Measurements from ENCODE around the gene HEPHL1.

HEPHL1 gene

DNA sequence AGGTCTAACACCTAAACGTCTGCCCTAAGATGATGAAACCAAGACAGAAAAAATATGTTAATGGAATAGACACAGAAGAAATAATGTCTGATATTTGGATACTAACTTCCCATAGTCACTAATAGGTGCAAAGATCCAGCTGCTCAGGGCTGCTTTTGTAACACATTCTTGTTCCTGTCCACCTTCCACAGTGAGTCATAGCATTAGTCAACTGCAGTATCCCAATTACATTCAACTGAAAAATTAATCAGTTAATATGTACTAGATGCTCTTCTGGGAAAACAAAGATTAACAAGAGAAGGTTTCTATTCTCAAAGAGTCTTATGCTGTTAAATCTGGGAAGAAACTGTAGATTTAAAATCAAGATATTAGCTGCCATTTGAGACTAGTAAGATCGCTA is 47.6 kb downstream of the HEPHL1 start:
- TF ChIP-seq, protein P1, sequence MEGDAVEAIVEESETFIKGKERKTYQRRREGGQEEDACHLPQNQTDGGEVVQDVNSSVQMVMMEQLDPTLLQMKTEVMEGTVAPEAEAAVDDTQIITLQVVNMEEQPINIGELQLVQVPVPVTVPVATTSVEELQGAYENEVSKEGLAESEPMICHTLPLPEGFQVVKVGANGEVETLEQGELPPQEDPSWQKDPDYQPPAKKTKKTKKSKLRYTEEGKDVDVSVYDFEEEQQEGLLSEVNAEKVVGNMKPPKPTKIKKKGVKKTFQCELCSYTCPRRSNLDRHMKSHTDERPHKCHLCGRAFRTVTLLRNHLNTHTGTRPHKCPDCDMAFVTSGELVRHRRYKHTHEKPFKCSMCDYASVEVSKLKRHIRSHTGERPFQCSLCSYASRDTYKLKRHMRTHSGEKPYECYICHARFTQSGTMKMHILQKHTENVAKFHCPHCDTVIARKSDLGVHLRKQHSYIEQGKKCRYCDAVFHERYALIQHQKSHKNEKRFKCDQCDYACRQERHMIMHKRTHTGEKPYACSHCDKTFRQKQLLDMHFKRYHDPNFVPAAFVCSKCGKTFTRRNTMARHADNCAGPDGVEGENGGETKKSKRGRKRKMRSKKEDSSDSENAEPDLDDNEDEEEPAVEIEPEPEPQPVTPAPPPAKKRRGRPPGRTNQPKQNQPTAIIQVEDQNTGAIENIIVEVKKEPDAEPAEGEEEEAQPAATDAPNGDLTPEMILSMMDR (IDR thresholded peaks at IDR 0.05; ENCODE audit: insufficient read depth, low read depth, low read length, missing control alignments) = no peak
- peak; percentile 75 for DNase-seq (ENCODE audit: low read depth)
- H3K4me3 ChIP-seq (ENCODE audit: low read length) = no peak overlapping the region

DNA sequence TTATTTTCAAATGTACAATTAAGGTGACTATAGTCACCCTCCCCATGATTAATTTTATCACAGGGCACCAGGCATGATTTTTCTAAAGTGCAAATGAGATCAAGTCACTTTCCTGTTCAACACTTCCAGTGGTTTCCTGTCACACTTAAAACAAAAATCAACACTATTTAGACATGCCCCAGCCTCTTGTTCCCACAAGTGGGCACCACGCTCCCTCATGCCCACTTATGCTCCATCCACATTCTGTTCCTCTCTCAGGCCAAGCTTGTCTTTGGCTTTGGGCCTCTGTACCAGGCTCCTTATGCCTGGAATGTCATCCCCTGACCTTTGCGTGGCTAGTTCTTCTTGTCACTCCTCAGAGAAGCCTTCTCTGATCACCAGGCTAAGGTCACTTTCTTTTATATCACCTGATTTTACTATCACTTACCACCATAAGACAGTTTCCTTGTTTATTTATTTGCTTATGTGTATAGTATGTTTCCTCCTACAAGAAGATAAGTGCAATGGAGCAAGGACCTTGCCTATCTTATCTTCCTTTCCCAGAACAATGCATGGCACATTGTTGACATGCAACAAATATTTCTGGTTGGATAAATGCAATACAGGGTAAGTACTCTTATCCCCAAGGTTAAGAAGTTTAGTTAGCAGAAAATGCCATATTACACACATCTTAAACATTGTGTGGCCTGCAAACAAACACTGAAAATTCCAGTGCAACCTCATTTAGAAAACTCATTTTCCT is 56.6 kb downstream of the HEPHL1 start:
- no peak overlapping the region for H3K4me3 ChIP-seq (ENCODE audit: low read length)
- no peak for DNase-seq (ENCODE audit: low read depth)
- TF ChIP-seq, protein P1 (IDR thresholded peaks at IDR 0.05; ENCODE audit: insufficient read depth, low read depth, low read length, missing control alignments) = no peak

DNA sequence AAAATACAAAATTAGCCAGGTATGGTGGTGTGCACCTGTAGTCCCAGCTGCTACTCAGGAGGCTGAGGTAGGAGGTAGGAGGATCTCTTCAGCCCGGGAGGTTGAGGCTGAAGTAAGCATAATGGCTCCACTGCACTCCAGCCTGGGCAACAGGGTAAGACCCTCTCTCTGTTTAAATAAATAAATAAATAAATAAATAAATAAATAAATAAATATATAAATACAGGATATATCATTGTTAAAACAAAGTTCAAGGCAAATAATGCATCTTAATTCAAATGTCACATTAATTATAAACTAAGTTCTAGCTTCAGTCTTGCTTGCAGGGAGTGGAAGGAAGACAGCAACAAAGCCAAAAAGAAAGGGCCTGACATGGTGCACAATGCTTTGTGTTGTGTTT is 63.0 kb downstream of the HEPHL1 start:
- no peak overlapping the region for H3K4me3 ChIP-seq (ENCODE audit: low read length)
- TF ChIP-seq, protein P1 (IDR thresholded peaks at IDR 0.05; ENCODE audit: insufficient read depth, low read depth, low read length, missing control alignments) = no peak
- no peak for DNase-seq (ENCODE audit: low read depth)

DNA sequence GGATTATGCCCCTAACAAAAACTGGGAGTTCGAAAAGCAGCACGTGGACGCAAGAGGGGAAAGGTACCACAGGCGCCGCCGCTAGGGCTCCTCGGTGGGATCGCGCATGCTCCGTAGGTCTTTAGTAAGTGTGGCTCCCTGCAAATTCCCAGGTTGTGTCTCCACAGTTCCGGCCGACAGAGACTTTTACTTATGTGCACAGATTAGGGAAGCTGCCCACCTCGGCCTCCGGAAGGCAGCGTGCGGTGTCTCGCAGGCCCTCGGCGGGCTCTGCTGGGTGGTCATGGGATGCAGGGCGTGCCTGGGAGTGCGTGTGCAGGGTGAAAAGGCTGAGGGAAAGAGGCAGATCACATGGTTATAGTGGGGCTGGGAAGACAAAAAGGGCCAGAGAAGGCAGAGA is 67.8 kb downstream of the HEPHL1 start:
- TF ChIP-seq, protein P1 (IDR thresholded peaks at IDR 0.05; ENCODE audit: insufficient read depth, low read depth, low read length, missing control alignments) = no peak
- H3K4me3 ChIP-seq (ENCODE audit: low read length) = no peak overlapping the region
- DNase-seq (ENCODE audit: low read depth) = no peak

DNA sequence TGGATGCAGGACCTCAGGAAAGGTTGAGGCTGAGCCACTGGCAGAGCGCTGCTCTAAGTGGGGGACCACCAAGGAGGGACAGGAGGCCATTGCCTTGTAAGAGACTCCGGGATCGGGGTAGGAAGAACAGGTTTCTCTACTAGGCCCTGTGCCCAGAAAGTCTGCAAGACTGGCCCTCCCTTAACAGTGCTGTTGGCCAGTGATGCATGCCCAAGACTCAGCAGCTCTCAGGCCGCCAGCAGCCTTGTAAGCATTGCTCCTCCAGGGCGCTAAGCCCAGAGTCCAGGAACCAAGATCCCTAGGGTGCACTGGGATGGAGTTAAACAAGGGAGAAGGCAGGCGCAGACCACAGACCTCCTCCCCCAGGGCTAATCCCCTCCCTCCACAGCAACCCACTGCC is 68.2 kb downstream of the HEPHL1 start:
- H3K4me3 ChIP-seq (ENCODE audit: low read length) = no peak overlapping the region
- TF ChIP-seq, protein P1 (IDR thresholded peaks at IDR 0.05; ENCODE audit: insufficient read depth, low read depth, low read length, missing control alignments) = no peak
- no peak for DNase-seq (ENCODE audit: low read depth)

DNA sequence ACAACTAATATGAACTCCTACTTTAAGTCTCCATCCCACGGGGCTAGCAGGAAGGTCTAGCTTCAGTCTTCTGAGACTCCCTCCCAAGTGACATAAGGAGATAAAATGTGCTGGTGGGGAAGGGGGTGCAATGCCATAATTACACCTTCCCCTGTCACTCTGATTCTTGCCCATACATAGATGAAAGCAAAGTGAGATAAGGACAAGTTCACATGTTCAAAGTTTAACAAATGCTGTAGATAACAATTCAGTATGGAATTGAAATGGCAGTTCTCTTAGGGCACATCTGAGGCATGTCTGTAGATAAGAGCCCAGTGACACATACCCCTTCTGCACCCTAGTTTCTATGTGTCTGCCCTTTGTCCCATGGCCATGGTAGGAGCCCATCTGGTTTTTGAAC is 69.2 kb downstream of the HEPHL1 start:
- no peak overlapping the region for H3K4me3 ChIP-seq (ENCODE audit: low read length)

More for the DNA sequence above, 69.2 kb downstream of the HEPHL1 start:
- TF ChIP-seq, protein P1 (IDR thresholded peaks at IDR 0.05; ENCODE audit: insufficient read depth, low read depth, low read length, missing control alignments) = no peak
- no peak for DNase-seq (ENCODE audit: low read depth)

Data from epithelial cell of esophagus (primary cell).